Activated CD8-positive, alpha-beta T cell treated with anti-CD3 and anti-CD28 coated beads for 36 hours (primary cell): ENCODE measurements around the gene PNLIPRP2. TPM values are rescaled to one million over a fixed set of nuclear protein-coding genes. Genes with fewer than 3 reads are reported as not detected.

ENCODE experiments used
- ATAC-seq: fragments of 200-7000 bp; cut with Tn5 transposase; one replicate; pipeline ENCODE4 v1.10.0; 2021; ENCODE audit warnings: mild to moderate bottlenecking, moderate library complexity
- CTCF ChIA-PET: fragments of 350-600 bp; sonication (Branson Sonifier 250); formaldehyde crosslinking; loops from one replicate; lab custom pipeline; 2021; ENCODE audit warnings: antibody characterized with exemption; lab: Charles Lee
- POLR2A ChIA-PET: fragments of 350-600 bp; sonication (Branson Sonifier 250); formaldehyde crosslinking; loops from one replicate; lab custom pipeline; 2021; ENCODE audit warnings: antibody characterized with exemption; lab: Charles Lee
- DNase-seq: peaks from one replicate; pipeline ENCODE4 v3.0.0-alpha.2; 2020
- H3K27ac Mint-ChIP-seq: one replicate; pipeline ENCODE4 v1.8.0; 2021; ENCODE audit warnings: mild to moderate bottlenecking, mixed read lengths
- H3K27me3 Mint-ChIP-seq: one replicate; pipeline ENCODE4 v1.8.0; 2021; ENCODE audit warnings: mixed read lengths
- H3K36me3 Mint-ChIP-seq: one replicate; pipeline ENCODE4 v1.8.0; 2021; ENCODE audit warnings: low read depth, mixed read lengths
- H3K4me1 Mint-ChIP-seq: one replicate; pipeline ENCODE4 v1.8.0; 2021; ENCODE audit warnings: low read depth, mixed read lengths
- H3K4me3 Mint-ChIP-seq: one replicate; pipeline ENCODE4 v1.8.0; 2021; ENCODE audit warnings: mild to moderate bottlenecking, moderate library complexity, mixed read lengths
- H3K9me3 Mint-ChIP-seq: one replicate; pipeline ENCODE4 v1.8.0; 2021; ENCODE audit warnings: mixed read lengths
- CTCF ChIP-seq: fragments of 200-600 bp; IDR thresholded peaks from one replicate; pipeline ENCODE4 v1.8.0; 2022; ENCODE audit warnings: antibody characterized with exemption, mild to moderate bottlenecking
- intact Hi-C: fragments of 100-400 bp; cut with micrococcal nuclease; formaldehyde crosslinking; loops from one replicate; pipeline ENCODE4 v1.10.0; 2022
- total RNA-seq, 2 experiments: library from RNA; stranded (reverse); gene quantifications; one replicate each; pipeline ENCODE4 v1.2.3, GENCODE V29; 2021

The PNLIPRP2 gene
- total RNA-seq, 2 experiments from 2014 or later, result not detected

- POLR2A ChIA-PET, result no interaction called here
- ATAC-seq, result no peak
Observed at GRCh38 chr10:116688741-116689495, 68.2 kb downstream of the PNLIPRP2 start.

DNA sequence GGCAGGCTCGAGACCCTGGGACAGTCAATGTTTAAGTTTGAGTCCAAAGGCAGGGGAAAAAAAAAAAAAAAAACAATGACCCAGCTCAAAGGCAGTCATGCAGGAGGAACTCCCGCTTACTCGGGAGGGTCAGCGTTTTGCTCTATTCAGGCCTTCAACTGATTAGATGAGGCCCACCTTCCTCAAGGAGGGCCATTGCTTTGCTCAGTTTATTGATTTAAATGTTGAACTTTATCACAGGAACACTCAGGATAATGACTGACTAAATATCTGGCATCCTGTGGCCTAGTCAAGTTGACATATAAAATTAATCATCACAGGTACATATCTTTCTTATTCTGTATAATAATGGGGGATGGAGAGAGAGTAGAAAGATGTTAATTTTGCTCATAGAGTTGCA is 69.0 kb downstream of the PNLIPRP2 start:
- intact Hi-C loops, result loop anchor here (5.0 kb wide), 1 partner anchor 78 kb away; no protein-coding TSS in a partner anchor
- TF ChIP-seq CTCF, result no peak
- ChIA-PET POLR2A (interaction anchor here (0.6 kb wide), 1 partner anchor 225 kb away, joined by 3 read pairs; no protein-coding TSS in a partner anchor), CTCF (interaction anchor here (1.1 to 1.6 kb wide), 2 partner anchors 8 to 99 kb away, joined by 3 to 5 read pairs; no protein-coding TSS in a partner anchor)
- DNase-seq (no peak), ATAC-seq (no peak)
- peaks cover 21% of the 10 kb centered on the region for H3K27me3 Mint-ChIP-seq
- no peaks in the 10 kb centered on the region for H3K36me3 Mint-ChIP-seq
- no peaks in the 10 kb centered on the region for H3K4me1 Mint-ChIP-seq
- no peak overlapping the region for H3K27ac Mint-ChIP-seq
- H3K9me3 Mint-ChIP-seq, result no peaks in the 10 kb centered on the region
- no peak overlapping the region for H3K4me3 Mint-ChIP-seq

More at GRCh38 chr10:116688741-116689495, 68.2 kb downstream of the PNLIPRP2 start:
- Mint-ChIP-seq H3K27ac (no peak overlapping the region), H3K9me3 (no peaks in the 10 kb centered on the region), H3K4me1 (no peaks in the 10 kb centered on the region), H3K36me3 (no peaks in the 10 kb centered on the region), H3K4me3 (no peak overlapping the region), H3K27me3 (peaks cover 21% of the 10 kb centered on the region)
- no peak for DNase-seq
- intact Hi-C loops, result loop anchor here (5.0 kb wide), 1 partner anchor 78 kb away; no protein-coding TSS in a partner anchor
- CTCF ChIA-PET, result interaction anchor here (1.1 to 1.9 kb wide), 2 partner anchors 99 to 100 kb away, joined by 3 to 7 read pairs; no protein-coding TSS in a partner anchor
- TF ChIP-seq CTCF, result no peak

DNA sequence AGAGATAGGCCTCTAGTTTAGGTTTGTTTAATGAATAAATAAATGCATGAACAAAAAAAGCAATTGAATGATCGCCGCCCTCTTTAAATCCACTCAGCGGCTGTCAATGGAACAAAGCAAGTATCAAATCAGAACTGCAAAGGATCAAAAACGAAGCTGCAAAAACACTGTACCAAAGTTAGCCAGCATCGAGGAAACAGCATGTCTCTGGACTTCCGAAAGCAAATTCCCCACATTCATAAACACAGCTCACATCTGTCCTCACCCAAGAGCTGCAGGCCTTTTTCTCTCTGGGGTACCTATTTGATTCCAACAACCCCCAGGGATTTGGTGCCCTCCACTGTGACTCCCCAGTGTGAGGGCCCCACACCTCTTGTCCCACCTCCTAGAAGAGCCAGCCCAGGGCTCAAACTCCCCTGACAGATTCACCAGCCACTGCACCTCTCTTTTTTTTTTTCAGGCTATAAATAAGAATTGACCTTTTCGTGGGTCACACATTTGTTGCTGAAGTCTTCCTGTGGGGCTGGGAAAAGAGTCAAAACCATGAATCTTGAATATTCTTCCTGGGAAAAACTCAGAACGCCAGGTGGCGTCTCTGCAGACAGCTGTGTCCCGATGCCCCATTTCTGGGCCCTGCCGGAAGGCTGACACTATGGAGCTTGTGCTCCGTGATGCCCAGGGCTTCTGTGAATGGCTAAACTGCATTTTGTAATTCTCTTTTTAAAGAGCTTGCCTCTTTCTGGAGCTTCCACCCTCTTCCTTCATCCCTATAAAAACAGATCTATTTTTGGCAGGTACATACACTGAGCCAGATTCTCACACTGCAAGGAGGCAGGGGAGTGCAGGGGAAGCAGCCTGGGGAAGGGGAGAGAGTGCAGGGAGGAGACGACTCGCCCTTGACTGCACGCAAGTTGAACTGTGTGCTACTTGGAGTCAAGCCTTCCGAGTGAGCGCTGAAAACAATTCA is 69.9 kb downstream of the PNLIPRP2 start:
- ATAC-seq (no peak), DNase-seq (no peak)
- CTCF ChIA-PET, result interaction anchor here (1.6 to 2.1 kb wide), 2 partner anchors 9 to 98 kb away, joined by 5 to 11 read pairs; no protein-coding TSS in a partner anchor
- H3K27me3 Mint-ChIP-seq, result peaks cover 25% of the 10 kb centered on the region
- no peak overlapping the region for H3K27ac Mint-ChIP-seq
- intact Hi-C loops, result no loop called here
- no peaks in the 10 kb centered on the region for H3K4me1 Mint-ChIP-seq
- POLR2A ChIA-PET, result no interaction called here
- no peak overlapping the region for H3K4me3 Mint-ChIP-seq
- no peaks in the 10 kb centered on the region for H3K36me3 Mint-ChIP-seq
- H3K9me3 Mint-ChIP-seq, result no peaks in the 10 kb centered on the region
- TF ChIP-seq CTCF, result no peak

GRCh38 chr10:116691635-116692034 is 70.9 kb downstream of the PNLIPRP2 start:
- Mint-ChIP-seq H3K27me3 (peaks cover 30% of the 10 kb centered on the region), H3K36me3 (no peaks in the 10 kb centered on the region), H3K9me3 (no peaks in the 10 kb centered on the region), H3K4me1 (no peaks in the 10 kb centered on the region), H3K27ac (no peak overlapping the region), H3K4me3 (no peak overlapping the region)
- ATAC-seq (no peak), DNase-seq (no peak)
- CTCF ChIA-PET, result interaction anchor here (1.1 to 2.1 kb wide), 4 partner anchors 10 to 105 kb away, joined by 3 to 11 read pairs (median 4); no protein-coding TSS in a partner anchor
- no peak for TF ChIP-seq CTCF
- POLR2A ChIA-PET, result no interaction called here
- intact Hi-C loops, result no loop called here
